Measurements from ENCODE around the gene FBXO46.

- TF ChIP-seq POLR2A (IDR thresholded peaks at IDR 0.05; ENCODE audit: low read depth, low read length): no peak
- TF ChIP-seq, protein P1, sequence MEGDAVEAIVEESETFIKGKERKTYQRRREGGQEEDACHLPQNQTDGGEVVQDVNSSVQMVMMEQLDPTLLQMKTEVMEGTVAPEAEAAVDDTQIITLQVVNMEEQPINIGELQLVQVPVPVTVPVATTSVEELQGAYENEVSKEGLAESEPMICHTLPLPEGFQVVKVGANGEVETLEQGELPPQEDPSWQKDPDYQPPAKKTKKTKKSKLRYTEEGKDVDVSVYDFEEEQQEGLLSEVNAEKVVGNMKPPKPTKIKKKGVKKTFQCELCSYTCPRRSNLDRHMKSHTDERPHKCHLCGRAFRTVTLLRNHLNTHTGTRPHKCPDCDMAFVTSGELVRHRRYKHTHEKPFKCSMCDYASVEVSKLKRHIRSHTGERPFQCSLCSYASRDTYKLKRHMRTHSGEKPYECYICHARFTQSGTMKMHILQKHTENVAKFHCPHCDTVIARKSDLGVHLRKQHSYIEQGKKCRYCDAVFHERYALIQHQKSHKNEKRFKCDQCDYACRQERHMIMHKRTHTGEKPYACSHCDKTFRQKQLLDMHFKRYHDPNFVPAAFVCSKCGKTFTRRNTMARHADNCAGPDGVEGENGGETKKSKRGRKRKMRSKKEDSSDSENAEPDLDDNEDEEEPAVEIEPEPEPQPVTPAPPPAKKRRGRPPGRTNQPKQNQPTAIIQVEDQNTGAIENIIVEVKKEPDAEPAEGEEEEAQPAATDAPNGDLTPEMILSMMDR (conservative IDR thresholded peaks at IDR 0.05; ENCODE audit: low read depth, low read length): no peak
- no peak for TF ChIP-seq USF2 (IDR thresholded peaks at IDR 0.05; ENCODE audit: low read depth, low read length)
- TF ChIP-seq SMC3 (IDR thresholded peaks at IDR 0.05; ENCODE audit: low read depth, low read length): no peak
- no peak for TF ChIP-seq FOS (IDR thresholded peaks at IDR 0.05; ENCODE audit: low read depth, low read length)
- TF ChIP-seq RFX5 (IDR thresholded peaks at IDR 0.05; ENCODE audit: low read depth, low read length): no peak
- TF ChIP-seq NFE2L2 (IDR thresholded peaks at IDR 0.05; ENCODE audit: low read depth, low read length): no peak
Observed at GRCh38 chr19:45758921-45759320, 28.2 kb upstream of the FBXO46 start.

Data from IMR-90 (cell line).